Posterior cingulate gyrus (tissue), 11 donors: Measurements from ENCODE around the gene CCDC92.

Experiments
- DNase-seq, 10 donors: peaks; one replicate each; pipeline versions ENCODE4 v3.0.0 to v3.0.0-alpha.2; 2020 to 2021; ENCODE audit warnings: mixed read lengths in 3 of 10
- intact Hi-C: fragments of 100-400 bp; cut with DNase I; formaldehyde crosslinking; loops from one replicate; pipeline ENCODE4 v1.15.1; 2023

Gene CCDC92

DNA sequence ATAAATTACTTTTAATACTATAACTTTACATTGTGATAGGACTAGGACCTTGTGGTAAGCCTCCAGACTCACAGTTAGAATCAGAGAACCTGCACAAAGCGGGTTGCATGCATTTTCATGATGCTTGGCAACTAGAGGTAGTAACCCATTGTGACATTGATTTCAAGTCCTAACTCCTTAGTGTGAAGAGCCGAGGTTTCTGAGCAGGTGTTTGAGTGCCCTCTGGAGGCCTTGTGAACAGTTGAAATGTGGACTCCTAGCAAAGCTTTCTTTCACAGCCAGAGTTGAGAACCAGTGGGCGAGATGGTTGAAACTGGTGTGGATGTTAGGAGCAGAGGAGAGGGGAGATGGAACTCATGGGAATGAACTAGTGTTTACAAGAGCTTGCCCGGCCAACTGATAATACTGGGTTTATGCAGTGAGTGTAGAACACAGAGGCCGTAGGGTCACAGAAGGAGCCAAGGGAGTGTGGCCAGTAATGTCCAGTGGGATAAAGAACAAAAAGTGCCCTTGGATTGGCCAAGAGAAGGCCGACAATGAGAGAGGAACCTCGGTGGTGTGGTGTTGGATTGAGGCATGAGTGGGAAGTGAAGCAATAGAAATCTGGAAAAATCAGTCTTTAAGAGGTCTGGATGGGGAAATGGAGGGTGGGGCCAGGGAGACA is 11.3 kb upstream of the CCDC92 start:
- DNase-seq: peak in 3 of 10 donors; percentile 51 to 90 (median 60)
- intact Hi-C loops: loop anchor here (1.0 kb wide), 1 partner anchor 79 kb away; no protein-coding TSS in a partner anchor

DNA sequence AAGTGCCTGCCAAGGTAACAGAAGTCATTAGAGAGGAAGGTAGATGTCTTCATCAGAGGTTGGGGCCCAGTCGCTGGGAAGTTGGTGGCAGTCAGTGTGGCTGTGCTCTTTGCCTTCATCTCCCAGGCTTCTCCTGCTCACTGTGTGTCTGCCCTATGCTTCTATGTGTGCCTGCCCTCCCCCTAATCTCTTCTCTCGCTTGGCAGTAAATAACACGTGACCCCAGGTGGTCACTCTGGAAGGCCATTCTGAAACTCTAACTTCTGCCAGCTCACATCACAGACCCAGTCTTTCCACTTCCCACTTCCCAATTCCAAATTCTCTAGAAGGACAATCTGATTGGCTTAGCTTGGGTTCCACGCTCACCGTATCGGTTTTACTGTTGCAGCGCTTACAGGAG is 9.6 kb upstream of the CCDC92 start:
- intact Hi-C loops: no loop called here
- no peak for DNase-seq

DNA sequence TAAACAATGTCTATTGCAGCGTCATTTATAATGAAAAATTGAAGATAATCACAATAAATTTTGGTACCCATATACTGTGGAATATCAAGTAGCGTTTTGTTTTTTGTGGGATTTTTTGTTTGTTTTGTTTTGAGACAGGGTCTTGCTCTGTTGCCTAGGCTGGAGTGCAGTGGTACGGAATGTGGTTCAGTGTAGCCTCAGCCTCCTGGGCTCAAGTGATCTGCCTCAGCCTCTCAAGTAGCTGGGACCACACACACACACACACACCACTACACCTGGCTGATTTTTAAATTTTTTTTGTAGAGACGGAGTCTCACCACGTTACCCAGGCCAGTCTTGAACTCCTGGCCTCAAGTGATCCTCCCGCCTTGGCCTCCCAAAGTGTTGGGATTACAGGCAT is 6.9 kb upstream of the CCDC92 start:
- intact Hi-C loops: no loop called here
- no peak for DNase-seq

DNA sequence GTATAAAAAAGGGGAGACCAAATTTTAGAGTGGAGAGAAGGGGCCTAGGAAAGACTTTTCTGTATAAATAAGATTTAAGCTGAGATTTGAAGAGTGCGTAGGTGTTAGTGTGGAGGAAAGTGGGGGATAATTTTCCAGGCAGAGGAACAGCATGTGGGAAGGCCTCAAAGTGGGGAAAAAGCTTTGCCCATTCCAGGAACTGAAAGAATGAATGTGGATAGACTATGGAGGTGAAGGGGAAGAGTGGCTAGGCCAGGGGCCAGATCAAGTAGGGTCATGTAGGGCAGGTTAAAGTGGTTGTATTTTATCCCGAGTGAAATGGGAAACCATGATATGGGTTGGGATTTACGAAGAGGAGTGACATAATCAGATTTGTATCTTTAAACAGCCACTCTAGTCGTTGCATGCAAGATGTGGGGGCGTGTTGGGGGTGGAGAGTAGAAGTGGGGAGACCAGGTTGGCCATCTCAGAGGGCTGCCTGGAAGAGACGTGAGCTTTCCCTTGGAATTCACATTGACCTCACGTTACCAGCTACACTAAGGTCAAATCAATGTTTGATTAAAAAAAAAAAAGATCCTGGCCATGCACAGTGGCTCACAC is 3.7 kb upstream of the CCDC92 start:
- intact Hi-C loops: no loop called here
- no peak for DNase-seq

DNA sequence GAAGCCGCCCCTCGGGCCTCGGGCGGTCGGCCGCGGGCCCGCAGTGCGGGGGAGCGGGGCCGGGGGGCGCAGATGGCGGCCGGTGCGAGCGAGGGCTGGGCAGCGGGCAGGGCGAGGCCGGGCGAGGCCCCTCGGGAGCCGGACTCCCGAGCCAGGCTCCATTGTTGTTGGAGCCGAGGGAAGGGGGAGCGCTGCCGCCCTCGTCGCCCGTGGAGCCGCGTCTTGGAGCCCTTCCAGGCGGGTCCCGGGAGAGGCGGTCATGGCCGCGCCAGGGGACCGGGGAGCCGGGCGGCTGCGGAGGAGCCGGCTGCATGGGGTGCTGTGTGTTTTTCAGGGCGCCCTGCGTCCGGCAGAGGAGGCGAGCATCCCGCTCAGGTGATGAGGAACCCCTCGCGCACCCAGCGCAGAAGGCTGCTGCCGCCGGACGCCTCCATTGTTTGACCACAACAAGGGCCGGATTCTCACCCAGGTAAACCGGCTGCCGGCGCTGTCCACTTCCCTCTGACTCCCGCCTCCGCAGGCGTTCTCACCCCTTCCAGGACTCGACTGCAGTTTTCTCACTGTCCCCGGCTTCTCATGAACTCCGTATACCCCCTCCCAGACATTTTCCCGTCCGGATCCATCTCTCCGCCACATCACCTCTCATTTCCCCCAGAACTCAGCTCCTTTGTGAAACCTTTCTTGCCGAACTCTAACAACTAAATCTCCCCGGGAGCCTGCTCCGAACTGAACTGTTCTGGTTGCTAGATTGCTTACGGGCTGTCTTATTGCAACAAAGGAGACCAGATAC is 1.1 kb upstream of the CCDC92 start:
- DNase-seq: peak in 8 of 10 donors; percentile 21 to 92 (median 48)
- intact Hi-C loops: no loop called here

DNA sequence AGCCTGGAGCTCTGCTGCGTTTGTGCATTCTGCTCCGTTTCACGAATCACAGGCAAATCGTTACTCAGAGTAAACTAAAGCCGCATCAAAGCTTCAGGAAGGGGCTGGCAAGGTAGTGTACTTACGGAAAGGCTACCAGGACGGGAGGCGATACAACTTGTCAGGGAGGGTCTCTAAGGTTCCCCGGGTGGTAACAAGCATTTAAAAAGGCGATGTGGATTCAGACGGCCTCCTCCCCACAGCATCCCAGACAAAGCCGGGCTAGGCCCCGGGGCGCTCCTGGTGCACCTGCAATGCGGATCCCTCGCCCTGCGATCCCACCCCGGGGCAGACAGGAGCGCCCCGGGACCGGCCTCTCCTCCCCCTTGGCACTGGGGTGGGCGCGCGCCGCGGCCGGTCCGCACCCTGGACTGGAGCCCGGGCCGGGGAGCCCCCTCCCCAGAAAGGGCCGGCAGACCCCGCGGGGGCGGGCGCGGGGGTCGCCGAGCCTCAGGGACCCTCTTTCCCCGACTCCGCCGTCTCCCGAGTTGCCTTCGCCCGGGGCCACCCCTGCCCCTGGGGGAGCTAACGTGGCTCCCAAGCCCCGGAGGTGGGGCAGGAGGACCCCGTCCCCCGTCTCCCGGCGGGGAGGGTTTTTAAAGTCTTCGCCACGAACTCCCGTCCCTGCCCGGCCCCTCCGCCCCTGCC is 718 bp downstream of the CCDC92 start:
- intact Hi-C loops: no loop called here
- peak in 7 of 10 donors; percentile 33 to 91 (median 41) for DNase-seq

DNA sequence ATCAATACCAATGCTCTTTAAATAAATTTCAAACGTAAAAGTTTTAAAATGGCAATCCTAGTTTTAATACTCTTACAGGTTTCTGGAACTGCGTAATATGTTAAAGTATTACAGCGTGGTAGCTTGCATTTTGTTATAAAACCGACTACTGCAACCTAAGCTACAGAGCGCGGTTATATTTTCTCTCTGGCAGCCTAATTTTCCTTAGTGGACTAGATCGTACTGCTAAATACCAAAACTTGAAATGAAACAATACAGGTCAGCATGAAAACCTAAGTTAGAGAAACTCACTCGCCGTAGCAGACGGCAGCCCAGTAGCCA is 1.2 kb downstream of the CCDC92 start:
- DNase-seq: no peak
- intact Hi-C loops: no loop called here

DNA sequence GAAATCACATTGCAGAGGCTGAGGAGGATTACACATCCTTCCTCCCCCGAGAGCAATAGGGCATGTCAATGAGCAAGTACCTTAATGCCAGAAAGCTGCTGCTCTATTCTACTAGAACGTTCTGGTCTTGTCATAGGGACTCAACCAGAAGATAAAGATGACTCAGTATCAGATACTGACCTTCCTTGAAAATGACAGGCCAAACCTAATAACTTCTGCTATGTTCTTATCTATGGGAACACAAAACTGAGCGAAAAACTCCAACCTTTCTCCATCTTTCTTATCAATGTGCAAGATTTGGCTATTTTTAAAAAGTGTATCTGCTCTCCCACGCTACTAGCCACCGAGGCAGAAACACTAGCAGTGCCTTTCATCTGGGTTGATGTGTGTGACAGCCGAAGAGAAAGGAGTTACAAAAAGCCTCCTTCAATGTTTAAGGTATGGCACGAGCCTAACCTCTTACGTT is 5.5 kb downstream of the CCDC92 start:
- intact Hi-C loops: no loop called here
- DNase-seq: no peak

DNA sequence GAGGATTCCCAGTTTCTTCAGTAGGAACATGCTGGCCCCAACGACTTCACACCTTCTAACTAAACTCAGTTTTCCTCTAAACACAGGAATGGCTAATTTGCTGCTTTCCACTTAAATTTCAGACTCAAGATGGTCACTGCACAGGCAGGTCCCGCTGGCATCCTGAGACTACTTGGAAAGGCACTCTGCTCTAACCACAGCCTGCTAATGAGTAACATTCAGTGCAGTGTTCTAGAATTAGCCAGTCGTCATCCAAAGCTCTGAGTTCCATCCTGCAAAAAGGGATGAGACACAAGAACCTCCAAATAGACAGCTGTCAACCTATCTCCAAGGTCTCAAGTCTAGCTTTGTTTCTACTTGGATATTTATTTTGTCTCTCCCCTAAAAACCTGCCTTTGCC is 6.0 kb downstream of the CCDC92 start:
- no peak for DNase-seq
- intact Hi-C loops: no loop called here

DNA sequence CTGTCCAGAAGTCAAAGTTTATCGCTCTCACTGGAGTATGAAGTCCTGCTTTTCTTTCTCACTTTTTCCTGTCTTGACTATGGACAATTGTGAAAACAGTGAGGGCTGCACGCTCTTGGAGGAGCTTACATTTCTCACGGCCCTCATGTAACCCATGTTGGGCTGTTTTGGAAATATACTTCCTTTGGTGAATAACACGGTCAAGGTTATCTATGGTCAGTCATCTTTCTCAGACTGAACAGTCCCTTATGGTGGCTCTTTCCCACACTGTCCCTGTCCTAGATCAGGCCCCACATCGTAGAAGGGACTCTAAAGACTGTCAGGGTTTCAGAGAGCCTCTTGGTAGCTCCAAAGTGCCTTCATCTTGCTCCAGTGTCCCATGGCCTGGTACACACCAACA is 7.2 kb downstream of the CCDC92 start:
- no peak for DNase-seq
- intact Hi-C loops: no loop called here

DNA sequence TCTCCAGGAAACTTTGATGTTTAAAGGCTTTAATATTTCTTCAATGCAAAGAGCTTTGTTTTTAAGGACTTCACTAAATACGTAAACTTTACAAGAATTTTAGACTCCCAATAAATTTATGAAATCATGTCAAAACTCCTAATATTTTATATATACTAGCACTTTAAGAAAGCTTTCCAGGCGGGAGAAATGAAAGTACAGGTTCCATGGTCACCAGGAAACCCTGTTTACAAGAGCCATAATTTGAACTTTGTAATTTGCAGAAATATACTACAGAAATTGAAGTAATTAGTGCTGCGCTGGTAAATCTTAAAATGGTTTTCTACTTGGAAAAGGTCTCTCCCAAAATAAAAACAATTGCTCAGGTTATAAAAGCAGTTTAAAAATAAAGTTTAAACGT is 8.8 kb downstream of the CCDC92 start:
- DNase-seq: no peak
- intact Hi-C loops: no loop called here

DNA sequence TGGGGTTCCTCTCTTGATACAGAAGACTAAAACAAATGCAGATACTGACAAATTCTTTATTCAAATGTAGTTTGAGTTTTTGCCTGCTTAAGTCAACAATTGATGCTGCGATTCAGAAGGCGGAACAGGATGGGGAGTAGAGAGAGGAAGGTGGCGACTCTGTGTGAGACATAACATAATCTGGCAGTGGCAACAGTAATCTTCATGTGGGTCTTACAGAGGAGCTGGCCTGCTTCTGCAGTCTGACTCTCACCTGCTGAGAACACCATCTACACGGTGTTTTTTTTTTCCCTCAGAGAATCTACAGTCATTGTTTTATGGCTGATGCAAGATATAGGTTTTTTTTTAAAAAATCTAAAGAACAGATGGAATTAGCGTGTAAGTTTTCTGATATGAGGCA is 10.1 kb downstream of the CCDC92 start:
- intact Hi-C loops: no loop called here
- DNase-seq: no peak

DNA sequence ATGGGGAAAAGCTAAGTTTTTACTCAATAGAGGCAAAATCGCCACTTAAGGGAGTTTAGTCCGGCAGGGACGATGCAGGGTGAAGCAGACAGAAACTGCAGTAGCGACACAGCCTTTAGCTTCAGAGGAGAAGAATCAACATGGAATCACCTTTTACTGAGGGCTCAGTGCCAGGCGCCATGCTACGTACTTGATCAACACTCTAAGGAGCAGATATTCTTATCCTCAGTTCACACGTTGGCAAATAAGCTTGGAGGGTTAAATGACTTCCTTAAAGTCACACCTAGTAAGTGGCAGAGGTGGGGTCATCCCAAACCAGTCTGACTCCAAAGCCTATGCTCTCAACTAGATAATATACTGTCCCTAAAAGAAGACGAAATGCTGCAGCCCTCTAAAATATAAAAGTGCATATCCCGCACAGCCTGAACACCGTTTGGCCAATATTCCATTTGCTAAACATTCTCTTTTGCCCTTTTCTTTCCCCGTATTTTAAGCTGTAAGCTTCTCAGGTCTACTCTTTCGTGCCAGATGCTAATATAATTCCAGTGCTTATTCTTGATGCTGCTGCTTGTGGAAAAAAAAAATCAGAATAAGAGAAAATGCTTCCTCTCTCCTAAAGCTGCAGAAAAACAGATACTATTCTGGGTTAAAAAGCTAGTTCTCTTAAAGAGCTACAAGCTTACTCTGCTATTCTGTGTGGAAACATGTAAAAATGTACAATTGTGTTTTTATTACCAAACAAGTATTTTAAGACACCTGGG is 10.9 kb downstream of the CCDC92 start:
- intact Hi-C loops: no loop called here
- no peak for DNase-seq

DNA sequence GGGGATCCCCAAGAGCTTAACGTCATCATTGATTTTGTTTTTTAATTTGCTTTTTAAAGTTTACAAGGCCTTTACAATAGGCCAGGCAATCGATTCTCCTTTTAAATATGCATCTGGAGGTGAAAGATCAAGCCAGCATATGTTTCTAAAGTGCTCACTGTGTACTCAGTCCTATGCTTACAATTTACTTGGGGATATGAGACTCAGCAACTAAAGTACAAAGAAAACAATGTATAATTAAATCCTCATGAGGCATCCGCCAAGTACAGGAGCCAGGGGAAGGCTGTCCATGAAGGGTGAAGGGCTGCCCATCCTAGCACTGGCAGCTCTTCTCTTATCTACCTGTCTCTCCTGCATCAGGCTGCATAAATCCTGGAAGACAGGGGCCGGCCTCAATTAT is 11.8 kb downstream of the CCDC92 start:
- DNase-seq: no peak
- intact Hi-C loops: no loop called here

DNA sequence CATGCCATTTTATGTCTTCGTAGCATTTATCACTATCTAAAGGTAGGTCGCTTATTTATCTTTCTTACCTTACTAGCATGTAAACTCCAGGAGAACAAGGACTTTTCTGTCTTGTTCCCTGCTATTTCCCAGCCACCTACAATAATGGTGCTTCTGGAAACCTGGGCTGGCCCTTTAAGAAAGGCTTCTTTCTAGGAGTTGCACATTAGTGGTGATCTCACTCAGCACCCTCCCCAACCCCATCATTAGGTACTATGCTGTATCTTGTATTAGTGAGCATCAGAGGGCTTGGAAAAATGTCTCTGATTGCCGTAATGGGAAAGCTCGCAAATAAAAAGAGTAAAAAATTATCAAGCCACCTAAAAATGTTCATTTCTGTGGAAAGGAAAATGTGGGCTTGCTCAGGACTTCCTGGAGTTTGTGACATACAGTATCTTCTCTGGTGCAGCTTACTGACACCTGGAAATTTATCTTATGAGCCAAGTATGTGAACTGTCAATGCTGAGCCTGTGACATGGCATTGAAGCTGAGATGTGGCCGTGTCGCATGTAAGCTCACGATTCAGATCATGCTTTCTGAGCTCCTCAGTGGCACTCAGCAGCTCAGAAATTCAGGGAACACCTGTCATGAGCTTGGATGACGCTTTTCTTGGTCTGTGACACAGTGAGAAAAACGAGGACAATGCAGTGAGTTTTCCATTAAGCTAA is 12.4 kb downstream of the CCDC92 start:
- no peak for DNase-seq
- intact Hi-C loops: no loop called here

DNA sequence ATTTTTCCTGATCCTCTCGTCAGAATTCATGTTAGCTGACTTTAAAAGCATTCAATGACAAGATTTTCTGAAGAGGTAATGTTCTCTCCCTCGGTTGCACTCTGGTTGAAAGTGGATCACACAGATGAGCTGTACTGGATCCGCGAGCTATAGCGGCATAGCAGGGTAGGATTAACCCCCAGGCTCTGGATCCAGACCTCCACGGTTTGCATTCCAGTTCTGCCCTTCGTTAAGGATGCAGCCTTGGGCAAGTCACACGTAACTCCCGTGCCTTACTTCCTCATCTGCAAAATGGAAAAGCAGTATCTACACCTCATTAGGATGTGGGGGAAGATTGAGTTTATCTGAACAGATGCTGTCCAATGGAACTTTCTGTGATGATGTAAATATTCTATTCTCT is 13.8 kb downstream of the CCDC92 start:
- DNase-seq: no peak
- intact Hi-C loops: no loop called here

DNA sequence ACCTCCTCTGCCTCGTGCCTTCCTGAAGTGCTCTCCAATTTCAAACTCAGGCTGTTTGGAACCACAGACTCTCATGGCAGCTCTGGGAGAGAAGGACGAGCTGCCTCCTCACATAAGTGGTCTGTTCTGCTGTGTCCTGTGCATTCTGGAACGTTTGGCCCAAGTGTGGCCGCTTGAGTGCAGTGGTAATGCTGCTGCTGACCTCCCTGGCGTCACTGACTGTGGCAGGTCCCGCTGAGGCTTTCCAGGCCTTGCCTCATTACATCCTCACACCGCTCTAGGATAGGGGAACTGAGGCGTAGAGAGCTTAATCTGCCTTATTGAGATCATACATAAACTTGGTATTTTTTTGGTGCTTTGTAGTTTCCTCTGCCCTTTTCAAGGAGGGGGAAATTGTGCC is 14.2 kb downstream of the CCDC92 start:
- DNase-seq: no peak
- intact Hi-C loops: no loop called here

DNA sequence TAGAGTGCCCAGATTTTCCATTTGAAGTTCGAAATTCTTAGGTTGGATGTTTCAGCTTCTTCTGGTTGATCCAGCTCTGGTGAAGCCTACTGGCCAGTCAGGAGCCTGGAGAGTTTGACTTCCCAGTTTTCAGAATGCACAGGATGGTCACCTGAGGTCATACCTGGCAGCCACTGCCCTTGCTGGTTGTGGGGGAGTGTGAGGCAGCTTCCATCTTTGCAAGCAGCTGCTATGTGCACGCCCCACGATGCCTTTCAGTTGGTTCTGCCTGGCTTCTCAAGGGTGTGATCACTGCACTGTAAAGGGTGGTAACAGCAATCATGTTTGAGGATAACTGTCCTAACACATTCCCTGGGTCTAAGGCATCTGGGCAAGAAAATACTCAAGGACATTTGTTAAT is 15.4 kb downstream of the CCDC92 start:
- intact Hi-C loops: no loop called here
- no peak for DNase-seq

DNA sequence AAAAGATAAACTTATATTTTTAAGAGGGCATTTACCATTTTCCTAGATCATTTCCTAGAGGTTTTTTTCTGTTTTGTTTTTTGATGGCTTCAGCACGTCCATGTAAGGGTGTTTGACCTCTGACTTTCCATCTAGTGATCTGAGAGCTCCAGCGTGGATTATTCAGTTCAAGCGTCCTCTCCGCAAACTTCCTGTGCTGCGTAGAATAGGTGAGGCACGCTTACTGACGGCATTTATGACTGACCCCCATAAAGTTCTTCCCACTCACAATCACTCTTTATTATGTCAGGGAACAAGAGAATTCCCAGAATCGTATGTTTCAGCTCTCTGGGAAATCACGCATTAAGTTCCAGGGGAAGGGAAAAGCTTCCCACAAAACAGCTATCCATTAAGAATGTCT is 16.4 kb downstream of the CCDC92 start:
- DNase-seq: no peak
- intact Hi-C loops: no loop called here
